HEK293 (cell line): ENCODE data around the gene WIPI1.

Experiments used
- CTCF ChIA-PET: fragments of 350-600 bp; formaldehyde crosslinking; extraction: SDS; loops from one replicate; lab custom pipeline; 2021; ENCODE audit warnings: antibody characterized with exemption; lab: Yijun Ruan, JAX
- POLR2A ChIA-PET: fragments of 300-600 bp; formaldehyde crosslinking; extraction: SDS; loops from one replicate; lab custom pipeline; 2020; ENCODE audit warnings: antibody characterized with exemption, inconsistent platforms; lab: Yijun Ruan, JAX
- H3K27ac ChIP-seq: fragments of 200-500 bp; sonication (Bioruptor generic); 2 replicates; pipeline ENCODE4 v1.5.1; 2014; ENCODE audit warnings: low read depth, low read length, control low read depth, inconsistent platforms; ENCODE audit errors: extremely low read depth
- H3K36me3 ChIP-seq, 2 experiments: fragments of 200-500 bp in 1 of 2; sonication (Bioruptor generic) in 1 of 2; 1 replicate in 1 of 2; 2 replicates in 1 of 2; pipeline ENCODE4 v1.5.1; 2014 to 2017; ENCODE audit warnings: inconsistent platforms in 2 of 2, low read length in 2 of 2; ENCODE audit not compliant: control insufficient read depth in 2 of 2, insufficient read depth in 1 of 2
- H3K4me1 ChIP-seq: fragments of 200-500 bp; sonication (Bioruptor generic); 2 replicates; pipeline ENCODE4 v1.5.1; 2014; ENCODE audit warnings: mild to moderate bottlenecking, low read length, inconsistent platforms; ENCODE audit not compliant: control insufficient read depth, insufficient read depth
- H3K4me3 ChIP-seq: 2 replicates; pipeline ENCODE4 v1.5.1; 2011; ENCODE audit warnings: low read depth, mild to moderate bottlenecking, control low read depth, low read length, moderate library complexity
- H3K9me3 ChIP-seq: fragments of 200-500 bp; sonication (Bioruptor generic); 2 replicates; pipeline ENCODE4 v1.5.1; 2014; ENCODE audit warnings: low read depth, low read length, inconsistent platforms; ENCODE audit not compliant: control insufficient read depth, insufficient read depth
- FEZF1 ChIP-seq: fragments of 450-650 bp; formaldehyde crosslinking; IDR thresholded peaks from 2 replicates; pipeline ENCODE4 v1.5.1; 2016; ENCODE audit warnings: missing biosample characterization, missing genetic modification characterization
- GFI1B ChIP-seq: fragments of 450-650 bp; formaldehyde crosslinking; IDR thresholded peaks from 2 replicates; pipeline ENCODE4 v1.5.1; 2016; ENCODE audit warnings: missing biosample characterization, missing genetic modification characterization
- OVOL3 ChIP-seq: fragments of 450-650 bp; formaldehyde crosslinking; IDR thresholded peaks from 2 replicates; pipeline ENCODE4 v1.5.1; 2016; ENCODE audit warnings: missing biosample characterization, missing genetic modification characterization
- ZBTB20 ChIP-seq: fragments of 450-650 bp; formaldehyde crosslinking; IDR thresholded peaks from 2 replicates; pipeline ENCODE4 v1.5.1; 2016; ENCODE audit warnings: missing biosample characterization, missing genetic modification characterization
- ZBTB48 ChIP-seq: fragments of 450-650 bp; formaldehyde crosslinking; IDR thresholded peaks from 2 replicates; pipeline ENCODE4 v1.5.1; 2016; ENCODE audit warnings: missing biosample characterization, missing genetic modification characterization
- ZNF146 ChIP-seq: fragments of 450-650 bp; formaldehyde crosslinking; IDR thresholded peaks from 2 replicates; pipeline ENCODE4 v1.5.1; 2016; ENCODE audit warnings: missing biosample characterization, missing genetic modification characterization
- ZNF274 ChIP-seq, 2 experiments: fragments of 200-500 bp in 1 of 2; fragments of 450-650 bp in 1 of 2; sonication (Bioruptor generic) in 1 of 2; formaldehyde crosslinking in 1 of 2; IDR thresholded peaks; 2 replicates each; pipeline versions ENCODE4 v1.5.1 to v1.6.1; 2014 to 2016; ENCODE audit warnings: borderline replicate concordance in 1 of 2, inconsistent platforms in 1 of 2, low read length in 1 of 2, missing biosample characterization in 1 of 2, missing genetic modification characterization in 1 of 2
- ZNF302 ChIP-seq: fragments of 450-650 bp; formaldehyde crosslinking; IDR thresholded peaks from 2 replicates; pipeline ENCODE4 v1.5.1; 2016; ENCODE audit warnings: missing biosample characterization, missing genetic modification characterization, low read depth
- ZNF324 ChIP-seq: fragments of 450-650 bp; formaldehyde crosslinking; IDR thresholded peaks from 2 replicates; pipeline ENCODE4 v1.5.1; 2016; ENCODE audit warnings: missing biosample characterization, missing genetic modification characterization
- ZNF521 ChIP-seq: fragments of 450-650 bp; formaldehyde crosslinking; IDR thresholded peaks from 2 replicates; pipeline ENCODE4 v1.5.1; 2017; ENCODE audit warnings: missing biosample characterization, mild to moderate bottlenecking, missing genetic modification characterization
- ZNF530 ChIP-seq: fragments of 450-650 bp; formaldehyde crosslinking; IDR thresholded peaks from 2 replicates; pipeline ENCODE4 v1.5.1; 2016; ENCODE audit warnings: low read depth, missing biosample characterization, missing genetic modification characterization
- TF ChIP-seq, protein P1 (sequence below): fragments of 450-650 bp; formaldehyde crosslinking; IDR thresholded peaks from 2 replicates; pipeline ENCODE4 v1.5.1; 2017; ENCODE audit warnings: missing biosample characterization, missing genetic modification characterization
- TF ChIP-seq, protein P2 (sequence below): fragments of 450-650 bp; formaldehyde crosslinking; IDR thresholded peaks from 2 replicates; pipeline ENCODE4 v1.5.1; 2016; ENCODE audit warnings: missing biosample characterization, missing genetic modification characterization
- TF ChIP-seq, protein P3 (sequence below): fragments of 450-650 bp; formaldehyde crosslinking; IDR thresholded peaks from 2 replicates; pipeline ENCODE4 v1.5.1; 2017; ENCODE audit warnings: missing biosample characterization, missing genetic modification characterization
- TF ChIP-seq, protein P4 (sequence below): sonication (generic); formaldehyde crosslinking; IDR thresholded peaks from 2 replicates; pipeline ENCODE4 v1.8.1; 2022; ENCODE audit warnings: mild to moderate bottlenecking, moderate library complexity, missing genetic modification reagents
- TF ChIP-seq, protein P5 (sequence below): IDR thresholded peaks from 2 replicates; pipeline ENCODE4 v1.6.1; 2011; ENCODE audit warnings: mild to moderate bottlenecking, low read depth, low read length, borderline replicate concordance
- TF ChIP-seq, protein P6 (sequence below): fragments of 450-650 bp; formaldehyde crosslinking; IDR thresholded peaks from 2 replicates; pipeline ENCODE4 v1.5.1; 2017; ENCODE audit warnings: missing biosample characterization, missing genetic modification characterization
- TF ChIP-seq, protein P7 (sequence below): fragments of 450-650 bp; IDR thresholded peaks from 2 replicates; pipeline ENCODE4 v1.5.1; 2018; ENCODE audit warnings: missing biosample characterization, mild to moderate bottlenecking, missing genetic modification characterization
- TF ChIP-seq, protein P8 (sequence below): fragments of 450-650 bp; formaldehyde crosslinking; IDR thresholded peaks from 2 replicates; pipeline ENCODE4 v1.5.0; 2017; ENCODE audit warnings: missing biosample characterization, missing genetic modification characterization, borderline replicate concordance

WIPI1 gene

DNA sequence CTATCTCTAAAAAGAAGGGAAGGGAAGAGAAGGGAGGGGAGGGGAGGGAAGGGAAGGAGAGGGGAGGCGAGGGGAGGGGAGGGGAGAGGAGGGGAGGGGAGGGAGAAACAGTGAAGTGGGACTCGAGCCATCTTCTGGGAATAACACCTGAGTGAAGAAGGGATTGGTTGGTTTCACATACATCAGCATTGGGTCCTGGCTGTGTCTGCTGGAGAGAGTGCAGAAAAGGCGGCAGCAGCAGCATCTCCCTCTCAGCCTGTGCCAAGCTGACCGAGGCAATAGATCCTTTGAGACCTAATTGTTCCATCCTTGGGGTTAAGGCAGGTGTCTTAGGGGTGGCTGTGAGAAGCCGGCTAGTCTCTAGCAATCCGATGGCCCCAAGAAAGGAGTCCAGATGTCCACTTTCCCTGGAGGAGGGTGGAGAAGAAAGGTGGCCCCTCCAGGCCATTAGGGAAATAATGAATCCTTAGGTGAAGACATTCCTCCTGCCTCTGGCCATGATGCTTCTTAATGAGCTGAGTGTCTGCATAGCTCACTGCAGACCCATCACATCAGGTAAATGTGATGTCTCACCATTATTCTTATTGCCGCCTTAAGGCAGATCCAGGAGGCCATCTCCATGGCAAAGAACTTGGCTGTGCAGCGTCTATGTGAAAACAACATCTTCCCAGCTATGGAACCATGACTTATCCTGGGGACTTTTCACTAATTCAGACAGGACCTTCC is 71.6 kb downstream of the WIPI1 start (continued):
- TF ChIP-seq, protein P1, sequence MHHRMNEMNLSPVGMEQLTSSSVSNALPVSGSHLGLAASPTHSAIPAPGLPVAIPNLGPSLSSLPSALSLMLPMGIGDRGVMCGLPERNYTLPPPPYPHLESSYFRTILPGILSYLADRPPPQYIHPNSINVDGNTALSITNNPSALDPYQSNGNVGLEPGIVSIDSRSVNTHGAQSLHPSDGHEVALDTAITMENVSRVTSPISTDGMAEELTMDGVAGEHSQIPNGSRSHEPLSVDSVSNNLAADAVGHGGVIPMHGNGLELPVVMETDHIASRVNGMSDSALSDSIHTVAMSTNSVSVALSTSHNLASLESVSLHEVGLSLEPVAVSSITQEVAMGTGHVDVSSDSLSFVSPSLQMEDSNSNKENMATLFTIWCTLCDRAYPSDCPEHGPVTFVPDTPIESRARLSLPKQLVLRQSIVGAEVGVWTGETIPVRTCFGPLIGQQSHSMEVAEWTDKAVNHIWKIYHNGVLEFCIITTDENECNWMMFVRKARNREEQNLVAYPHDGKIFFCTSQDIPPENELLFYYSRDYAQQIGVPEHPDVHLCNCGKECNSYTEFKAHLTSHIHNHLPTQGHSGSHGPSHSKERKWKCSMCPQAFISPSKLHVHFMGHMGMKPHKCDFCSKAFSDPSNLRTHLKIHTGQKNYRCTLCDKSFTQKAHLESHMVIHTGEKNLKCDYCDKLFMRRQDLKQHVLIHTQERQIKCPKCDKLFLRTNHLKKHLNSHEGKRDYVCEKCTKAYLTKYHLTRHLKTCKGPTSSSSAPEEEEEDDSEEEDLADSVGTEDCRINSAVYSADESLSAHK (tag by site-specific recombination) = no peak
- no peak for TF ChIP-seq ZNF324
- TF ChIP-seq, protein P2, sequence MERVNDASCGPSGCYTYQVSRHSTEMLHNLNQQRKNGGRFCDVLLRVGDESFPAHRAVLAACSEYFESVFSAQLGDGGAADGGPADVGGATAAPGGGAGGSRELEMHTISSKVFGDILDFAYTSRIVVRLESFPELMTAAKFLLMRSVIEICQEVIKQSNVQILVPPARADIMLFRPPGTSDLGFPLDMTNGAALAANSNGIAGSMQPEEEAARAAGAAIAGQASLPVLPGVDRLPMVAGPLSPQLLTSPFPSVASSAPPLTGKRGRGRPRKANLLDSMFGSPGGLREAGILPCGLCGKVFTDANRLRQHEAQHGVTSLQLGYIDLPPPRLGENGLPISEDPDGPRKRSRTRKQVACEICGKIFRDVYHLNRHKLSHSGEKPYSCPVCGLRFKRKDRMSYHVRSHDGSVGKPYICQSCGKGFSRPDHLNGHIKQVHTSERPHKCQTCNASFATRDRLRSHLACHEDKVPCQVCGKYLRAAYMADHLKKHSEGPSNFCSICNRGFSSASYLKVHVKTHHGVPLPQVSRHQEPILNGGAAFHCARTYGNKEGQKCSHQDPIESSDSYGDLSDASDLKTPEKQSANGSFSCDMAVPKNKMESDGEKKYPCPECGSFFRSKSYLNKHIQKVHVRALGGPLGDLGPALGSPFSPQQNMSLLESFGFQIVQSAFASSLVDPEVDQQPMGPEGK (tag by site-specific recombination) = no peak
- TF ChIP-seq, protein P3, sequence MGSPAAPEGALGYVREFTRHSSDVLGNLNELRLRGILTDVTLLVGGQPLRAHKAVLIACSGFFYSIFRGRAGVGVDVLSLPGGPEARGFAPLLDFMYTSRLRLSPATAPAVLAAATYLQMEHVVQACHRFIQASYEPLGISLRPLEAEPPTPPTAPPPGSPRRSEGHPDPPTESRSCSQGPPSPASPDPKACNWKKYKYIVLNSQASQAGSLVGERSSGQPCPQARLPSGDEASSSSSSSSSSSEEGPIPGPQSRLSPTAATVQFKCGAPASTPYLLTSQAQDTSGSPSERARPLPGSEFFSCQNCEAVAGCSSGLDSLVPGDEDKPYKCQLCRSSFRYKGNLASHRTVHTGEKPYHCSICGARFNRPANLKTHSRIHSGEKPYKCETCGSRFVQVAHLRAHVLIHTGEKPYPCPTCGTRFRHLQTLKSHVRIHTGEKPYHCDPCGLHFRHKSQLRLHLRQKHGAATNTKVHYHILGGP = no peak

DNA sequence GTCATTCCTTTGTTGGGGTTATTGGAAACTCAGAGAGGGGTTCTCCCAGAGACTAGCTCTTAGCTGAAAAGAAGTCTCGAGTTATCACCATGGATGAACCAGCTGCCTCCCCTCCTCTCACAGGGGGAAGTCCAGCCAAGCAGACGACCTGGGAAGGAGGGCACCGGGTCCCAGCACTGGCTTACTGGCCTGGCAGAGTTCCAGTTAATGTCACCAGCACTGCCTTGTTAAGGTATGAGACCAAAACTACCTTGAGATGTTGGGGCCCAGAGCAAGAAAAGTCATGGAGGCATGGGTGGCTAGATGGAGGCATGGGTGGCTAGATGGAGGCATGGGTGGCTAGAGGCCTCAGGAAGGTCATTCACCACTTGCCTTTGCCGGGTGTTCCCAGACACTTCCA is 72.4 kb downstream of the WIPI1 start:
- H3K4me1 ChIP-seq = peaks cover 19% of the 10 kb centered on the region
- no peaks in the 10 kb centered on the region for H3K36me3 ChIP-seq
- ChIA-PET CTCF (interaction anchor here (0.6 to 3.2 kb wide), 5 partner anchors 14 to 171 kb away, joined by 3 to 23 read pairs (median 3); no protein-coding TSS in a partner anchor), POLR2A (no interaction called here)
- H3K4me3 ChIP-seq = no peak overlapping the region
- H3K9me3 ChIP-seq = no peaks in the 10 kb centered on the region
- no peak overlapping the region for H3K27ac ChIP-seq
- TF ChIP-seq, protein P4, sequence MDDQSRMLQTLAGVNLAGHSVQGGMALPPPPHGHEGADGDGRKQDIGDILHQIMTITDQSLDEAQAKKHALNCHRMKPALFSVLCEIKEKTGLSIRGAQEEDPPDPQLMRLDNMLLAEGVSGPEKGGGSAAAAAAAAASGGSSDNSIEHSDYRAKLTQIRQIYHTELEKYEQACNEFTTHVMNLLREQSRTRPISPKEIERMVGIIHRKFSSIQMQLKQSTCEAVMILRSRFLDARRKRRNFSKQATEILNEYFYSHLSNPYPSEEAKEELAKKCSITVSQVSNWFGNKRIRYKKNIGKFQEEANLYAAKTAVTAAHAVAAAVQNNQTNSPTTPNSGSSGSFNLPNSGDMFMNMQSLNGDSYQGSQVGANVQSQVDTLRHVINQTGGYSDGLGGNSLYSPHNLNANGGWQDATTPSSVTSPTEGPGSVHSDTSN (CRISPR knock-in tag) = no peak
- no peak for TF ChIP-seq ZNF146 (tag by site-specific recombination)
- no peak for TF ChIP-seq FEZF1 (tag by site-specific recombination)
- TF ChIP-seq ZNF521 (tag by site-specific recombination) = no peak
- TF ChIP-seq ZNF302 (tag by site-specific recombination) = no peak
- no peak for TF ChIP-seq GFI1B (tag by site-specific recombination)
- no peak for TF ChIP-seq OVOL3
- TF ChIP-seq, protein P5, sequence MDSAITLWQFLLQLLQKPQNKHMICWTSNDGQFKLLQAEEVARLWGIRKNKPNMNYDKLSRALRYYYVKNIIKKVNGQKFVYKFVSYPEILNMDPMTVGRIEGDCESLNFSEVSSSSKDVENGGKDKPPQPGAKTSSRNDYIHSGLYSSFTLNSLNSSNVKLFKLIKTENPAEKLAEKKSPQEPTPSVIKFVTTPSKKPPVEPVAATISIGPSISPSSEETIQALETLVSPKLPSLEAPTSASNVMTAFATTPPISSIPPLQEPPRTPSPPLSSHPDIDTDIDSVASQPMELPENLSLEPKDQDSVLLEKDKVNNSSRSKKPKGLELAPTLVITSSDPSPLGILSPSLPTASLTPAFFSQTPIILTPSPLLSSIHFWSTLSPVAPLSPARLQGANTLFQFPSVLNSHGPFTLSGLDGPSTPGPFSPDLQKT = no peak
- TF ChIP-seq, protein P6, sequence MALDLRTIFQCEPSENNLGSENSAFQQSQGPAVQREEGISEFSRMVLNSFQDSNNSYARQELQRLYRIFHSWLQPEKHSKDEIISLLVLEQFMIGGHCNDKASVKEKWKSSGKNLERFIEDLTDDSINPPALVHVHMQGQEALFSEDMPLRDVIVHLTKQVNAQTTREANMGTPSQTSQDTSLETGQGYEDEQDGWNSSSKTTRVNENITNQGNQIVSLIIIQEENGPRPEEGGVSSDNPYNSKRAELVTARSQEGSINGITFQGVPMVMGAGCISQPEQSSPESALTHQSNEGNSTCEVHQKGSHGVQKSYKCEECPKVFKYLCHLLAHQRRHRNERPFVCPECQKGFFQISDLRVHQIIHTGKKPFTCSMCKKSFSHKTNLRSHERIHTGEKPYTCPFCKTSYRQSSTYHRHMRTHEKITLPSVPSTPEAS (tag by site-specific recombination) = no peak
- TF ChIP-seq, protein P7, sequence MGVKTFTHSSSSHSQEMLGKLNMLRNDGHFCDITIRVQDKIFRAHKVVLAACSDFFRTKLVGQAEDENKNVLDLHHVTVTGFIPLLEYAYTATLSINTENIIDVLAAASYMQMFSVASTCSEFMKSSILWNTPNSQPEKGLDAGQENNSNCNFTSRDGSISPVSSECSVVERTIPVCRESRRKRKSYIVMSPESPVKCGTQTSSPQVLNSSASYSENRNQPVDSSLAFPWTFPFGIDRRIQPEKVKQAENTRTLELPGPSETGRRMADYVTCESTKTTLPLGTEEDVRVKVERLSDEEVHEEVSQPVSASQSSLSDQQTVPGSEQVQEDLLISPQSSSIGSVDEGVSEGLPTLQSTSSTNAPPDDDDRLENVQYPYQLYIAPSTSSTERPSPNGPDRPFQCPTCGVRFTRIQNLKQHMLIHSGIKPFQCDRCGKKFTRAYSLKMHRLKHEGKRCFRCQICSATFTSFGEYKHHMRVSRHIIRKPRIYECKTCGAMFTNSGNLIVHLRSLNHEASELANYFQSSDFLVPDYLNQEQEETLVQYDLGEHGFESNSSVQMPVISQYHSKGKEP (tag by site-specific recombination) = no peak
- no peak for TF ChIP-seq ZBTB48 (tag by site-specific recombination)
- no peak for TF ChIP-seq ZNF274 (IDR thresholded peaks at IDR 0.05; ENCODE audit: low read length)
- TF ChIP-seq ZNF274 (tag by site-specific recombination; IDR thresholded peaks at IDR 0.05; ENCODE audit: borderline replicate concordance) = no peak
- no peak for TF ChIP-seq ZNF530 (tag by site-specific recombination)
- TF ChIP-seq ZBTB20 = no peak
- TF ChIP-seq, protein P8, sequence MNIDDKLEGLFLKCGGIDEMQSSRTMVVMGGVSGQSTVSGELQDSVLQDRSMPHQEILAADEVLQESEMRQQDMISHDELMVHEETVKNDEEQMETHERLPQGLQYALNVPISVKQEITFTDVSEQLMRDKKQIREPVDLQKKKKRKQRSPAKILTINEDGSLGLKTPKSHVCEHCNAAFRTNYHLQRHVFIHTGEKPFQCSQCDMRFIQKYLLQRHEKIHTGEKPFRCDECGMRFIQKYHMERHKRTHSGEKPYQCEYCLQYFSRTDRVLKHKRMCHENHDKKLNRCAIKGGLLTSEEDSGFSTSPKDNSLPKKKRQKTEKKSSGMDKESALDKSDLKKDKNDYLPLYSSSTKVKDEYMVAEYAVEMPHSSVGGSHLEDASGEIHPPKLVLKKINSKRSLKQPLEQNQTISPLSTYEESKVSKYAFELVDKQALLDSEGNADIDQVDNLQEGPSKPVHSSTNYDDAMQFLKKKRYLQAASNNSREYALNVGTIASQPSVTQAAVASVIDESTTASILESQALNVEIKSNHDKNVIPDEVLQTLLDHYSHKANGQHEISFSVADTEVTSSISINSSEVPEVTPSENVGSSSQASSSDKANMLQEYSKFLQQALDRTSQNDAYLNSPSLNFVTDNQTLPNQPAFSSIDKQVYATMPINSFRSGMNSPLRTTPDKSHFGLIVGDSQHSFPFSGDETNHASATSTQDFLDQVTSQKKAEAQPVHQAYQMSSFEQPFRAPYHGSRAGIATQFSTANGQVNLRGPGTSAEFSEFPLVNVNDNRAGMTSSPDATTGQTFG = no peak
